Measurements from ENCODE around the gene GFRA4. TPM values are rescaled to one million over a fixed set of nuclear protein-coding genes. Genes with fewer than 3 reads are reported as not detected.

GFRA4 gene
- polyA plus RNA-seq, 1 of the 3 experiments (the other 2 are of a cell fraction) = not detected

GRCh38 chr20:3669710-3670367 lies 6.6 kb upstream of the GFRA4 start (continued):
- TF ChIP-seq CTCF (IDR thresholded peaks at IDR 0.05) (no peak), USF1 (IDR thresholded peaks at IDR 0.05; ENCODE audit: borderline replicate concordance, low read depth) (no peak)

DNA sequence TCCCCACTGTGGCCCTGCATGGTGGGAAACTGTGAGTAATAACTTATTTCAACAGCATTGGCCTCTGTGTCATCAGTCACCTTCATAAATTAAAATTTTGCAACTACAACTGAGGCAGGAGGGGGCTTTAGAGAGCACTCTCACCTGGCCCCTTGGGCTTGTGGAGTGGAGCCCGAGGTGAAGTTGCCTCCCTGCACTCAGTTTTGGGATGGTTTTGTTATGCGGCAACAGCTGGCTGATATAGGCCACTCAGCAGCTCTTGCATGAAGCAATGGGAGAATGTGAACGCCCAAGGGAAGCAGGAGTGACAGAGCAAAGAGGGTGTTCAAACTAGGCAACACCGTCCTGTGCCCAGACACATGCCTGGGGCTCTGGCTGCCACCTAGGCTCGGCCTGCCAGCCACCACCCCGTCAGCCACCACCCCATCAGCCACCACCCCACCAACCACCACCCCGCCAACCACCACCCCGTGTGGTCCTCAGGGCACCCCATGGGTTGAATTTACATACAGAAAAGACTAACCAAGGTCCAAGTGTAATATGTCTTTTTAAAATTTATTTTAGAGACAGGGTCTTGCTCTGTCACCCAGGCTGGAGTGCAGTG lies 4.3 kb upstream of the GFRA4 start:
- Histone ChIP-seq H3K9me2 (no peaks in the 10 kb centered on the region), H3K36me3 (replicated peaks in 1 of 2; ENCODE audit: control insufficient read depth in 1 of 2, insufficient read depth in 2 of 2, low read length in 1 of 2) (no peaks in the 10 kb centered on the region), H3K27ac (ENCODE audit: low read depth in 2 of 2, low read length in 1 of 2) (no peak overlapping the region), H3K27me3 (ENCODE audit: insufficient read depth) (peaks cover 17% of the 10 kb centered on the region), H3K4me3 (ENCODE audit: low read depth in 2 of 2, low read length in 1 of 2) (no peak overlapping the region), H3K4me1 (ENCODE audit: control insufficient read depth in 1 of 2, insufficient read depth in 2 of 2, low read depth in 1 of 2, low read length in 1 of 2) (peaks cover 0 to 7% of the 10 kb centered on the region in 2 experiments; a peak in 1 of 4 replicates), H4K20me1 (ENCODE audit: insufficient read depth) (no peaks in the 10 kb centered on the region), H3K4me2 (no peak overlapping the region), H3F3A (replicated peaks; ENCODE audit: insufficient read depth) (no peaks in the 10 kb centered on the region), H2AFZ (ENCODE audit: low read depth) (no peak overlapping the region), H3K79me2 (ENCODE audit: insufficient read depth) (no peaks in the 10 kb centered on the region), H3K9me3 (no peaks in the 10 kb centered on the region), H3K9ac (no peak overlapping the region)
- TF ChIP-seq FOXJ3 (CRISPR knock-in tag; IDR thresholded peaks at IDR 0.05) (no peak), USF1 (IDR thresholded peaks at IDR 0.05; ENCODE audit: borderline replicate concordance, low read depth) (no peak), FOXM1 (IDR thresholded peaks at IDR 0.05; ENCODE audit: low read depth) (no peak), FOSL2 (IDR thresholded peaks at IDR 0.05; ENCODE audit: borderline replicate concordance, low read depth) (no peak), ELF1 (IDR thresholded peaks at IDR 0.05) (no peak), YY1 (IDR thresholded peaks at IDR 0.05; ENCODE audit: low read depth) (no peak), IRF3 (IDR thresholded peaks at IDR 0.05; ENCODE audit: low read depth, low read length) (no peak), NRF1 (IDR thresholded peaks at IDR 0.05; ENCODE audit: low read depth, low read length) (no peak), CTCF (IDR thresholded peaks at IDR 0.05) (no peak)
- 67% methylated on average over 7 of the region's 8 CpGs for WGBS (ENCODE audit: low lambda C conversion rate)
- ChIA-PET POLR2A (no interaction called here), CTCF (interaction anchor here (1.1 to 18.7 kb wide), 4 partner anchors 9 to 101 kb away, joined by 3 to 301 read pairs (median 10); partner anchors contain the start of gene SIGLEC1)
- no peak for DNase-seq
